Vagina (tissue), 2 donors: ENCODE data around the gene NABP1. TPM values are rescaled to one million over a fixed set of nuclear protein-coding genes. Genes with fewer than 3 reads are reported as not detected.

Experiments
- DNase-seq, 2 donors: peaks; one replicate each; pipeline ENCODE4 v3.0.0-alpha.2; 2017; ENCODE audit errors: extremely low spot score in 2 of 2
- H3K27ac ChIP-seq: fragments of 200-600 bp; sonication (generic); one replicate; pipeline ENCODE4 v1.5.1; 2019
- H3K27me3 ChIP-seq: fragments of 200-600 bp; sonication (generic); one replicate; pipeline ENCODE4 v1.5.1; 2019
- H3K36me3 ChIP-seq, 2 donors: fragments of 200-600 bp; sonication (generic); one replicate each; pipeline ENCODE4 v1.5.1; 2017 to 2019
- H3K4me1 ChIP-seq: fragments of 200-600 bp; sonication (generic); one replicate; pipeline ENCODE4 v1.5.1; 2019
- H3K4me3 ChIP-seq, 2 donors: fragments of 200-600 bp; sonication (generic); 1 replicate in 1 of 2; 2 replicates in 1 of 2; pipeline ENCODE4 v1.5.1; 2016 to 2019
- H3K9me3 ChIP-seq: fragments of 200-600 bp; sonication (generic); one replicate; pipeline ENCODE4 v1.5.1; 2019
- CTCF ChIP-seq, 3 experiments: fragments of 450-650 bp in 2 of 3; fragments of 200-600 bp in 1 of 3; sonication (generic) in 1 of 3; IDR thresholded peaks; one replicate each; pipeline ENCODE4 v1.5.1; 2017 to 2019; ENCODE audit warnings: antibody characterized with exemption in 3 of 3, mild to moderate bottlenecking in 2 of 3, moderate library complexity in 2 of 3
- POLR2A ChIP-seq, 2 donors: fragments of 450-650 bp; IDR thresholded peaks; one replicate each; pipeline ENCODE4 v1.6.1; 2017; ENCODE audit warnings: antibody characterized with exemption in 2 of 2, mild to moderate bottlenecking in 2 of 2, moderate library complexity in 2 of 2
- POLR2AphosphoS5 ChIP-seq, 2 donors: sonication (generic); formaldehyde crosslinking; IDR thresholded peaks; one replicate each; pipeline ENCODE4 v1.9.0; 2017; ENCODE audit warnings: antibody characterized with exemption in 2 of 2, mild to moderate bottlenecking in 2 of 2, low read depth in 1 of 2; ENCODE audit not compliant: insufficient read depth in 1 of 2
- intact Hi-C: fragments of 100-400 bp; cut with DNase I; formaldehyde crosslinking; loops from one replicate; pipeline ENCODE4 v1.15.1; 2023
- total RNA-seq: library from RNA; depleted of rRNA; stranded (reverse); fragments of >200 nt; gene quantifications from one replicate; pipeline ENCODE4 v1.2.3, GENCODE V29; 2016

The NABP1 gene
- total RNA-seq, 1 donor from 2014 or later: 35.1 TPM

GRCh38 chr2:191714925-191715324, 37.0 kb downstream of the NABP1 start:
- H3K27ac ChIP-seq: no peak overlapping the region
- no peaks in the 10 kb centered on the region for H3K27me3 ChIP-seq
- no peaks in the 10 kb centered on the region for H3K4me1 ChIP-seq
- DNase-seq: no peak
- TF ChIP-seq POLR2A (IDR thresholded peaks at IDR 0.05) (no peak), POLR2AphosphoS5 (IDR thresholded peaks at IDR 0.05; ENCODE audit: insufficient read depth in 1 of 2, low read depth in 1 of 2) (no peak), CTCF (IDR thresholded peaks at IDR 0.05) (no peak)
- no peaks in the 10 kb centered on the region for H3K36me3 ChIP-seq
- no peak overlapping the region for H3K4me3 ChIP-seq
- no peaks in the 10 kb centered on the region for H3K9me3 ChIP-seq
- intact Hi-C loops: no loop called here

- DNase-seq: no peak
- TF ChIP-seq CTCF (IDR thresholded peaks at IDR 0.05) (no peak), POLR2AphosphoS5 (IDR thresholded peaks at IDR 0.05; ENCODE audit: insufficient read depth in 1 of 2, low read depth in 1 of 2) (no peak), POLR2A (IDR thresholded peaks at IDR 0.05) (no peak)
- H3K27ac ChIP-seq: no peak overlapping the region
- H3K36me3 ChIP-seq: no peaks in the 10 kb centered on the region
- no peaks in the 10 kb centered on the region for H3K27me3 ChIP-seq
- no peaks in the 10 kb centered on the region for H3K4me1 ChIP-seq
- intact Hi-C loops: no loop called here
- no peak overlapping the region for H3K4me3 ChIP-seq
- H3K9me3 ChIP-seq: no peaks in the 10 kb centered on the region
Measured at GRCh38 chr2:191715471-191715870, 37.5 kb downstream of the NABP1 start.

- Histone ChIP-seq H3K27me3 (no peaks in the 10 kb centered on the region), H3K9me3 (no peaks in the 10 kb centered on the region), H3K4me1 (no peaks in the 10 kb centered on the region), H3K27ac (no peak overlapping the region), H3K36me3 (no peaks in the 10 kb centered on the region), H3K4me3 (no peak overlapping the region)
- TF ChIP-seq POLR2AphosphoS5 (IDR thresholded peaks at IDR 0.05; ENCODE audit: insufficient read depth in 1 of 2, low read depth in 1 of 2): no peak
- DNase-seq: no peak
- intact Hi-C loops: no loop called here
Measured at GRCh38 chr2:191719261-191719660, 41.3 kb downstream of the NABP1 start.

- DNase-seq: no peak
- intact Hi-C loops: no loop called here
Measured at GRCh38 chr2:191719938-191720337, 42.0 kb downstream of the NABP1 start.

GRCh38 chr2:191721331-191721730, 43.4 kb downstream of the NABP1 start:
- Histone ChIP-seq H3K36me3 (no peaks in the 10 kb centered on the region), H3K27ac (no peak overlapping the region), H3K9me3 (no peaks in the 10 kb centered on the region), H3K4me1 (no peaks in the 10 kb centered on the region), H3K4me3 (no peak overlapping the region), H3K27me3 (no peaks in the 10 kb centered on the region)
- TF ChIP-seq POLR2AphosphoS5 (IDR thresholded peaks at IDR 0.05; ENCODE audit: insufficient read depth in 1 of 2, low read depth in 1 of 2) (no peak), CTCF (IDR thresholded peaks at IDR 0.05) (no peak), POLR2A (IDR thresholded peaks at IDR 0.05) (no peak)
- DNase-seq: no peak
- intact Hi-C loops: no loop called here

More at GRCh38 chr2:191719938-191720337, 42.0 kb downstream of the NABP1 start:
- no peaks in the 10 kb centered on the region for H3K9me3 ChIP-seq
- no peak for TF ChIP-seq POLR2A (IDR thresholded peaks at IDR 0.05)
- no peak overlapping the region for H3K27ac ChIP-seq
- H3K27me3 ChIP-seq: no peaks in the 10 kb centered on the region
- no peaks in the 10 kb centered on the region for H3K36me3 ChIP-seq
- H3K4me1 ChIP-seq: no peaks in the 10 kb centered on the region
- H3K4me3 ChIP-seq: no peak overlapping the region

- Histone ChIP-seq H3K9me3 (no peaks in the 10 kb centered on the region), H3K27me3 (no peaks in the 10 kb centered on the region), H3K27ac (no peak overlapping the region), H3K4me1 (no peaks in the 10 kb centered on the region), H3K36me3 (no peaks in the 10 kb centered on the region), H3K4me3 (no peak overlapping the region)
- TF ChIP-seq POLR2A (IDR thresholded peaks at IDR 0.05) (no peak), POLR2AphosphoS5 (IDR thresholded peaks at IDR 0.05; ENCODE audit: insufficient read depth in 1 of 2, low read depth in 1 of 2) (no peak), CTCF (IDR thresholded peaks at IDR 0.05) (no peak)
- no peak for DNase-seq
- intact Hi-C loops: no loop called here
Measured at GRCh38 chr2:191724015-191724414, 46.1 kb downstream of the NABP1 start.
